Natural killer cell (primary cell): ENCODE results near the gene ABCF2. TPM values are rescaled to one million over a fixed set of nuclear protein-coding genes. Genes with fewer than 3 reads are reported as not detected.

ENCODE experiments used
- ATAC-seq, 3 donors: fragments of 150-1000 bp in 2 of 3; fragments of 200-7000 bp in 1 of 3; cut with Tn5 transposase; 1 replicate in 1 of 3; 2 replicates in 2 of 3; pipeline ENCODE4 v1.10.0; 2021; ENCODE audit warnings: mild to moderate bottlenecking in 2 of 3, moderate library complexity in 2 of 3
- DNase-seq, 2 donors: peaks; one replicate each; pipeline versions ENCODE4 v3.0.0 to v3.0.0-alpha.2; 2013 to 2021; ENCODE audit warnings: mixed read lengths in 1 of 2
- H3K27ac ChIP-seq: one replicate; pipeline ENCODE4 v1.5.1; 2013; ENCODE audit warnings: mild to moderate bottlenecking, low read length
- H3K27me3 ChIP-seq: one replicate; pipeline ENCODE4 v1.6.1; 2013; ENCODE audit warnings: low read length; ENCODE audit not compliant: control insufficient read depth, insufficient read depth
- H3K36me3 ChIP-seq: one replicate; pipeline ENCODE4 v1.6.1; 2013; ENCODE audit warnings: low read length; ENCODE audit not compliant: control insufficient read depth, insufficient read depth
- H3K4me1 ChIP-seq: one replicate; pipeline ENCODE4 v1.6.1; 2013; ENCODE audit warnings: low read length; ENCODE audit not compliant: control insufficient read depth, insufficient read depth
- H3K4me3 ChIP-seq: one replicate; pipeline ENCODE4 v1.5.1; 2013; ENCODE audit warnings: low read length
- H3K9me3 ChIP-seq: one replicate; pipeline ENCODE4 v1.6.1; 2013; ENCODE audit warnings: low read length; ENCODE audit not compliant: control insufficient read depth, insufficient read depth
- H3K27ac Mint-ChIP-seq, 2 donors: one replicate each; pipeline ENCODE4 v1.8.0; 2022; ENCODE audit warnings: mild to moderate bottlenecking in 2 of 2, mixed read lengths in 2 of 2, moderate library complexity in 1 of 2
- H3K27me3 Mint-ChIP-seq, 2 donors: one replicate each; pipeline ENCODE4 v1.8.0; 2022; ENCODE audit warnings: low read depth in 2 of 2, mixed read lengths in 2 of 2
- H3K36me3 Mint-ChIP-seq: one replicate; pipeline ENCODE4 v1.8.0; 2022; ENCODE audit warnings: mixed read lengths
- H3K4me1 Mint-ChIP-seq, 2 donors: one replicate each; pipeline ENCODE4 v1.8.0; 2022; ENCODE audit warnings: mixed read lengths in 2 of 2
- H3K4me3 Mint-ChIP-seq: one replicate; pipeline ENCODE4 v1.8.0; 2022; ENCODE audit warnings: mild to moderate bottlenecking, moderate library complexity, mixed read lengths
- H3K9me3 Mint-ChIP-seq, 2 donors: one replicate each; pipeline ENCODE4 v1.8.0; 2022; ENCODE audit warnings: mixed read lengths in 2 of 2
- CTCF ChIP-seq: fragments of 200-600 bp; IDR thresholded peaks from one replicate; pipeline ENCODE4 v1.8.0; 2022; ENCODE audit warnings: antibody characterized with exemption
- WGBS: methylation state at CpG from one replicate; pipeline ENCODE4 v1.1.7; 2013; ENCODE audit warnings: missing lambda C conversion rate; ENCODE audit not compliant: insufficient coverage; 5-methylcytosine and 5-hydroxymethylcytosine counted together
- intact Hi-C: fragments of 100-400 bp; cut with micrococcal nuclease; formaldehyde crosslinking; loops from one replicate; pipeline ENCODE4 v1.14.2; 2022
- total RNA-seq, 4 donors: library from RNA; stranded (reverse); fragments of 120-200 nt in 1 of 4; gene quantifications; one replicate each; pipeline versions ENCODE4 v1.2.3 to v1.2.4, GENCODE V29; 2013 to 2022

The ABCF2 gene
- total RNA-seq, 3 donors from 2014 or later (not counting 1 experiment from before 2014, with no cell fraction given): 12.1 to 26.1 (median 17.6) TPM

- Histone ChIP-seq H3K27me3 (peaks cover 40% of the 10 kb centered on the region), H3K36me3 (no peaks in the 10 kb centered on the region), H3K27ac (no peak overlapping the region), H3K4me1 (peaks cover 46% of the 10 kb centered on the region), H3K9me3 (no peaks in the 10 kb centered on the region), H3K4me3 (no peak overlapping the region)
- no peak for ATAC-seq
- Mint-ChIP-seq H3K27me3 (peaks cover 34 to 62% of the 10 kb centered on the region in 2 donors), H3K9me3 (no peaks in the 10 kb centered on the region), H3K36me3 (no peaks in the 10 kb centered on the region), H3K4me3 (peak overlapping the region; percentile 68), H3K4me1 (peaks cover 21 to 53% of the 10 kb centered on the region in 2 donors), H3K27ac (peak overlapping the region in 1 of 2 donors; percentile 50)
- TF ChIP-seq CTCF: no peak
- WGBS: 42% methylated on average over 5 of the region's 5 CpGs
- no peak for DNase-seq
- intact Hi-C loops: no loop called here
These were observed 22.7 kb upstream of the ABCF2 start for GRCh38 chr7:151249732-151250072.

GRCh38 chr7:151249034-151249731, 22.2 kb upstream of the ABCF2 start:
- Histone ChIP-seq H3K27me3 (peaks cover 43% of the 10 kb centered on the region), H3K27ac (no peak overlapping the region), H3K4me3 (peak overlapping the region; percentile 13), H3K36me3 (no peaks in the 10 kb centered on the region), H3K4me1 (peaks cover 51% of the 10 kb centered on the region), H3K9me3 (no peaks in the 10 kb centered on the region)
- Mint-ChIP-seq H3K36me3 (no peaks in the 10 kb centered on the region), H3K4me3 (peak overlapping the region; percentile 72), H3K27ac (peak overlapping the region in 1 of 2 donors; percentile 50), H3K9me3 (no peaks in the 10 kb centered on the region), H3K4me1 (peaks cover 26 to 58% of the 10 kb centered on the region in 2 donors), H3K27me3 (peaks cover 29 to 58% of the 10 kb centered on the region in 2 donors)
- TF ChIP-seq CTCF: no peak
- WGBS: 8% methylated on average over 45 of the region's 45 CpGs
- DNase-seq: peak in 1 of 2 donors; percentile 62
- peak in 2 of 3 donors; percentile 18 to 28 for ATAC-seq
- intact Hi-C loops: no loop called here

GRCh38 chr7:151248346-151249033, 21.5 kb upstream of the ABCF2 start, which contains the start of gene SMARCD3:
TSS of gene SMARCD3 (minus strand) at chr7:151248694. CDS start at chr7:151248562, 132 bp downstream.
- no peaks in the 10 kb centered on the region for H3K9me3 Mint-ChIP-seq
- peaks cover 43% of the 10 kb centered on the region for H3K27me3 ChIP-seq
- peak within 1 kb of the TSS; percentile 36 for H3K4me3 ChIP-seq
- H3K9me3 ChIP-seq: no peaks in the 10 kb centered on the region
- ATAC-seq: peak; percentile 14 to 59 (median 55)
- H3K4me1 ChIP-seq: peaks cover 58% of the 10 kb centered on the region
- peaks cover 33 to 65% of the 10 kb centered on the region in 2 donors for H3K4me1 Mint-ChIP-seq
- H3K27ac ChIP-seq: no peak within 1 kb of the TSS
- peak in 1 of 2 donors; percentile 58 for DNase-seq
- WGBS: under 1% methylated on average over 71 of the region's 71 CpGs
- H3K27ac Mint-ChIP-seq: peak within 1 kb of the TSS in 1 of 2 donors; percentile 50
- peak within 1 kb of the TSS; percentile 91 for H3K4me3 Mint-ChIP-seq
- no peaks in the 10 kb centered on the region for H3K36me3 ChIP-seq
- TF ChIP-seq CTCF: no peak
- peaks cover 23 to 52% of the 10 kb centered on the region in 2 donors for H3K27me3 Mint-ChIP-seq
- no peaks in the 10 kb centered on the region for H3K36me3 Mint-ChIP-seq
- intact Hi-C loops: no loop called here
